ENCODE measurements around the gene SMYD5. TPM values are rescaled to one million over a fixed set of nuclear protein-coding genes. Genes with fewer than 3 reads are reported as not detected.
A peak's percentile ranks its signal among the peaks of the same experiment; 100 is the strongest.

The SMYD5 gene
- total RNA-seq, 1 donor from 2014 or later, result 56.7 TPM

DNA sequence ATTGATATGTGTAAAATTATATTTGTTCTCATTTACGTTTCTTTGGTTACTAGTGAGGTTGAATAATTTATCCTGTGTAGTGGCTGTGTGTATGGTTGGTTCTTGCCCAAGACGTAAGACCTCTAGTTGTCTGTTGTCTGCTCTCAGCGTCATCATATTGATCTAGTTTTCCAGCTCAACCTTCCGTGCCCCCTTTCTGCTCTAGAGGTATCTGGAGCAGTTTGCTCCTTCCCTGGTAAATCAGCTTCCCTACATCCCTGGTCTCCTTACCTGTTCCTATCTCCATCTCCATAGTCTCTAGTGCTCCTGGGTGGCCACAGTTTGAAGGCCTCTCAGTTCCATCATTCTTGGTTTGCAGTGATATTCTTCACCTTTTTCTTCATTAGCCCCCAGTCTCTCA is 1.2 kb downstream of the SMYD5 start:
- intact Hi-C loops (cut with micrococcal nuclease), result no loop called here
- no peaks in the 10 kb centered on the region for H3K27me3 Mint-ChIP-seq
- peak overlapping the region; percentile 42 for H3K27ac Mint-ChIP-seq
- H3K9me3 Mint-ChIP-seq, result no peaks in the 10 kb centered on the region
- peaks cover 3% of the 10 kb centered on the region for H3K36me3 Mint-ChIP-seq (ENCODE audit: low read depth)
- DNase-seq, result no peak
- H3K4me3 Mint-ChIP-seq, result peak overlapping the region; percentile 91
- H3K4me1 Mint-ChIP-seq, result peaks cover 22% of the 10 kb centered on the region

DNA sequence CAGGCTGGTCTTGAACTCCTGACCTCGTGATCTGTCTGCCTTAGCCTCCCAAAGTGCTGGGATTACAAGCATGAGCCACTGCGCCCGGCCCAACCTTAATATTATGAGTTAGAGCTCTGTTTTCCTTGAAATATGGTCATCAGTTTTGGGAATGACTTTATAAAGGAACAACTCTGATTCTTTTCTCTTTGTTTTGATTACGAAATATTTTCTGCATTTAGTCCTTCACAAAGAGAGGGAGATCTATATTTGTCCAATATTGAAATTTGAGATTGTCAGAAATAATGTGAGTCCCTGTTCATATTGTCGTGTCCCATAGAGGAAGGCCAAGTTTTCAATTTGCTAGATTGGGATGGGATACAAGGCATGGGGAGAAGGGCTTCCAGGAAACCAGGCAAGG is 3.1 kb downstream of the SMYD5 start:
- Mint-ChIP-seq H3K4me3 (no peak overlapping the region), H3K9me3 (no peaks in the 10 kb centered on the region), H3K27me3 (no peaks in the 10 kb centered on the region), H3K36me3 (ENCODE audit: low read depth) (peaks cover 14% of the 10 kb centered on the region), H3K27ac (no peak overlapping the region), H3K4me1 (peaks cover 22% of the 10 kb centered on the region)
- DNase-seq, result no peak
- intact Hi-C loops (cut with micrococcal nuclease), result no loop called here

DNA sequence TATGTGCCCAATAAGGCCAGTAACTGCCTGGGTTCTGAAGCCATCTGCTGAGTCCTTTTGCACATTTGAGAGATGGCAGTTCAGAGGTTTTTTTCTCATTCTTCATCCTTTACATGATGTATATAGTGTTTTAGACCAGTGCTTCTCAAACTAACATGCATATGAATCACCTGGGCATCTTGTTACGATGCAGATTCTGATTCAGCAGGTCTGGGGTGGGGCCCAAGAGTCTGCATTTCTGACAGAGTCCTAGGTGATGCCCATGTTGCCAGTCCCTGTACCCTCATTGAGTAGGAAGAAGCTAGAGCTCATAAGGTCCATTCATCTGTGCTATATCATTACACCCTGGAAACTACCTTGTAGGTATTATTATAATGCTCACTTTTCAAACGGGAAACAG is 3.8 kb downstream of the SMYD5 start:
- intact Hi-C loops (cut with micrococcal nuclease), result no loop called here
- no peaks in the 10 kb centered on the region for H3K9me3 Mint-ChIP-seq
- peaks cover 20% of the 10 kb centered on the region for H3K4me1 Mint-ChIP-seq
- H3K36me3 Mint-ChIP-seq (ENCODE audit: low read depth), result peaks cover 16% of the 10 kb centered on the region
- H3K4me3 Mint-ChIP-seq, result no peak overlapping the region
- H3K27ac Mint-ChIP-seq, result no peak overlapping the region
- no peak for DNase-seq
- no peaks in the 10 kb centered on the region for H3K27me3 Mint-ChIP-seq

DNA sequence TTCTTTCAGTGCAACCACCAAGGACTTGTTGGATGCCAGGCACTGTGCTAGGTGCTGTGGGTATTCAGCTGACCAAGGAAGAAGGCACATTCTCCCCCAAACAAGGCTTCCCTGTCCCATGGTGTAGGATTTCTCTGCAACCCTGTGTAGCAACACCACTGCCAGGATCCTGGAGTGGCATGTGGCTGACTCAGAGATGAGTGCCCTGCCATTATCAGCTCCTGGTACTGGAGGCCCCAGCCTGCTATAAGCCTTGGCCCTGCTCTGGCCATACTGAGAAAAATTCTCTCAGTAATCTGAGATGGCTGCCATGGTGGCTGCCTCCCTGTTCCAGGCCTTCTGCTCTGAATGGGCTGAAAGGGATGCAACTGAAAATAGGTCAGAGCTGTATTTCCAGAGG is 4.3 kb downstream of the SMYD5 start:
- intact Hi-C loops (cut with micrococcal nuclease), result no loop called here
- H3K4me1 Mint-ChIP-seq, result peaks cover 19% of the 10 kb centered on the region
- no peak overlapping the region for H3K4me3 Mint-ChIP-seq
- H3K27me3 Mint-ChIP-seq, result no peaks in the 10 kb centered on the region
- peaks cover 18% of the 10 kb centered on the region for H3K36me3 Mint-ChIP-seq (ENCODE audit: low read depth)
- no peak overlapping the region for H3K27ac Mint-ChIP-seq
- no peaks in the 10 kb centered on the region for H3K9me3 Mint-ChIP-seq
- no peak for DNase-seq

DNA sequence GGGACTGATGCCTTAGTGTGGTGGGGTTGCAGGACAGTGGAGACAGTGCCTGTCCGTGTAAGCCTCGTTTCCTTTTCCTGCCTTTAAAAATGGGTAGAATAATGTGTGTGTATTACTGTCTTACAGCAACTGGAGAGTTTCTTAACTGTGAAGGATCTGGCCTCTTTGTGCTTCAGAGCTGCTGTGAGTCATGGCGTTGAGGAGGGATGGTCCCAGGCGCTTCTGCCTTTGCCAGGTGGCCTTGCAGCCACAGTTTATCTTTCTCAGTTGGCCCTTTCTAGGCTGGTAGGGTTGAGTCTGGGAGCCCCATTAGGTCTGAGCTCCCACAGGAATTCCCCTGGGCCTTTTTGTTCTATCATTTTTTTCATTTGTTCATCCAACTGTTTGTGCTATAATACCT is 9.8 kb downstream of the SMYD5 start:
- Mint-ChIP-seq H3K27ac (no peak overlapping the region), H3K4me1 (peaks cover 5% of the 10 kb centered on the region), H3K4me3 (no peak overlapping the region), H3K27me3 (no peaks in the 10 kb centered on the region), H3K36me3 (ENCODE audit: low read depth) (peaks cover 33% of the 10 kb centered on the region), H3K9me3 (no peaks in the 10 kb centered on the region)
- intact Hi-C loops (cut with micrococcal nuclease), result no loop called here
- DNase-seq, result no peak

DNA sequence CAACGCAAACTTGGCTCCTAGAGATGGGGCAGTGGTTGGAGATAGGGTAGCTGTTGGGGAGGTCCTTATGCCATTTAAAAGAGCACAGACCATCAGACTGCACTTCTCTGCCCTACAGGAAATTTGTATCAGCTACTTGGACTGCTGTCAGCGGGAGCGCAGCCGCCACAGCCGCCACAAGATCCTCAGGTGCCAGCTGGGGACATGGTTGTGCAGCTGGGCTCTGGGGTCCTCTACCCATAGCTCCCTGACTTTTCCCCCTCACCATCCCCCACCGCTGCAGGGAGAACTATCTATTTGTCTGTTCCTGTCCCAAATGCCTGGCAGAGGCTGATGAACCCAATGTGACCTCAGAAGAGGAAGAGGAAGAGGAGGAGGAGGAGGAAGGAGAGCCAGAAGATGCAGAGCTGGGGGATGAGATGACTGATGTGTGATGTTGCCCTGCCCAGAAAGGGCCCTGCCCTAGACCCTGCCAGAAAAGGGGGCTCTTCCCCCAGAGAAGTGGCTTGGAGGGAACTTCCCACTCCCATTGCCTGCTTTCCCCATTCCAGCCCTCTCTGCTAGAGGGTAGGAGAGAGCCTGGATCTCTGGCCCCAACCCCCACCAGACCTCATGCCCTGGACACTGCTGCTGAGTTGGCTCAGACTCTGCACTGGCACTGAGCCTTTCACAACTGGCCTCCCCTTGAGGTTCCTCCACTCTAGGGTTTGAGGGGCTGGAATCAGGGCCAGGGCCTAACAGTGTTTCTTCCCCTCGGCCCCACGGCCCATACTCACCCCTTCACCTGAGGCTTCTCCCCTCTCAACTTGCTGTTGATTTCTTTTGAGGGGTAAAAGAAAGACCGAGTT is 11.7 kb downstream of the SMYD5 start:
- Mint-ChIP-seq H3K27ac (no peak overlapping the region), H3K4me1 (peaks cover 6% of the 10 kb centered on the region), H3K27me3 (no peaks in the 10 kb centered on the region), H3K36me3 (ENCODE audit: low read depth) (peaks cover 32% of the 10 kb centered on the region), H3K4me3 (no peak overlapping the region), H3K9me3 (no peaks in the 10 kb centered on the region)
- intact Hi-C loops (cut with micrococcal nuclease), result no loop called here
- DNase-seq, result no peak

DNA sequence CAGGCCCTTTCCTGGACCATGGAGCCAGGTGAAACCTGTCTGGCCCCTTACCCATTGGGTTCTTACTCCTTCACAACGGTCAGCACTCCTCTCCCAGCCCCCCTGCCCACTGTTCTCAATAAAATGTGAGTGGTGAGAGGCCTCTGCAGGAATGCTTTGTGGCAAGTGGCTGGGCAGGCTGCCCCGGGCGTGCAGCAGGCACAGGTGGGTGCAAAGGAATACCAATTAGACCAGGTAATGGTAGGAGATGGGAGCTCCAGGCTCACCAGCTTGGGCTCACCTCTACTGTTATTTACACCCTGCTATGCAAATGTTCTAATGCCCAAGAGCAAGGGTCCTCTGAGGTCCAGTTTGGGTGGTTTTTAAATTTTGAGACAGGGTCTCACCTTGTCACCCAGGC is 13.0 kb downstream of the SMYD5 start:
- peaks cover 11% of the 10 kb centered on the region for H3K4me1 Mint-ChIP-seq
- intact Hi-C loops (cut with micrococcal nuclease), result no loop called here
- H3K27ac Mint-ChIP-seq, result no peak overlapping the region
- H3K36me3 Mint-ChIP-seq (ENCODE audit: low read depth), result peaks cover 22% of the 10 kb centered on the region
- no peak overlapping the region for H3K4me3 Mint-ChIP-seq
- H3K9me3 Mint-ChIP-seq, result no peaks in the 10 kb centered on the region
- H3K27me3 Mint-ChIP-seq, result no peaks in the 10 kb centered on the region
- no peak for DNase-seq

DNA sequence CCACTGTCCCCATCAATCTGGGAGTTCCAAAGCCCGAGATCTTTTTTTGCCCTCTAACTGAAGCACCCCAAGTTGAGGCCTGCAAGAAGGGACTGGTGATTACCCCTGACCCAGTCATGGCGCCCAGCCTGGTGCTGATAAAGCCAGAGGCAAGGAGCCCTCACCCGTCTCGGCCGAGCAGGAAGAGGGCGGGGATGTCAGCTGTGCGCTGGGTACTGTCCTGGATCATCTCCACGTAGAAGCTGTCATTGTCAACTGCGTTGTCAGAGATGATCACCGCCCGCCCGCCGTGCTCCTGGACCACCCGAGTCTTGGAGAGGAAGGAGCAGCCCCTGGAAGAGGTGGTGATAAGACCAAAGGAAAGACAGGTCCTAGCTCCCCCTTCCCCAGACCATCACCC is 14.6 kb downstream of the SMYD5 start:
- Mint-ChIP-seq H3K4me1 (peaks cover 17% of the 10 kb centered on the region), H3K27ac (no peak overlapping the region), H3K36me3 (ENCODE audit: low read depth) (peaks cover 15% of the 10 kb centered on the region), H3K27me3 (no peaks in the 10 kb centered on the region), H3K9me3 (no peaks in the 10 kb centered on the region), H3K4me3 (no peak overlapping the region)
- intact Hi-C loops (cut with micrococcal nuclease), result no loop called here
- DNase-seq, result no peak

DNA sequence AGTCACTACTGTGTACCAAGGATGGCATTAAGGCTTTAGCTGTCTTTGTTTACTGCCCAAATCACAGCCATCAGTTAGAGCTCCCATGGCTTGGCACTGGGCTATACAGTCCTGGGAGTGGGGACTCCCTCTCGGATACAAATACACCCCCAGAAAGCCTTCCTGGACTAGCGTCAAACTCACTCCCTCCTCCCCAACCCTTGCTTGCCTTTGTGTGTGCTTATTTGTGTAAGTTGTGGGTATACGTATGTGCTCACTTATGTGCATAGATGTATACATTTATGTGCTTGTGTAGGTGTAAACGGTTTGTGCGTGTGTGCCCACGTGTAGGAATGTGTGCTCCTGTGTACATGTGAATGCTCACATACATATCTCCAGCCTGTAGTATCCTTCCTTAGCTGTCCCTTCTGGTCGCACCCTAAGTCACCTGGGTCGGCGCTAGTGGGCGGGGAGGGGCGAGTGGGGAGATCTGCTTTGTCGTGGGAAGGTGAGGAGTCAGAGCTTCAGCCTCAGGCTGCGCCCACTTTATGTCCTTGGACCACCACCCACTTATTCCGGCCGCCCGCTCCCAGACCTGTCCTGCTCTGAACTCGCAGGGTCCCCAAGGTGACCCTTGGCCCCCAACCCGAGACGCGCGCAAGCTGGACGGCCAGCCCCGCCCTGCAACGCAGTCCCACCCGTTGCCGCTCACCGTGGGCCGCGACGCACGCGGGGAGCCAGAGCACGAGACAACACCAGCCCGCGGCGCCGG is 18.5 kb downstream of the SMYD5 start:
- Mint-ChIP-seq H3K4me1 (peaks cover 33% of the 10 kb centered on the region), H3K27ac (peak overlapping the region; percentile 95), H3K4me3 (peak overlapping the region; percentile 94), H3K27me3 (no peaks in the 10 kb centered on the region), H3K36me3 (ENCODE audit: low read depth) (peaks cover 29% of the 10 kb centered on the region), H3K9me3 (no peaks in the 10 kb centered on the region)
- intact Hi-C loops (cut with micrococcal nuclease), result loop anchor here (1.0 to 5.0 kb wide), 5 partner anchors 18 to 1225 kb away; partner anchors contain the start of genes INO80B, RAB11FIP5, SMYD5 and TPRKB
- DNase-seq, result peak; percentile 62

DNA sequence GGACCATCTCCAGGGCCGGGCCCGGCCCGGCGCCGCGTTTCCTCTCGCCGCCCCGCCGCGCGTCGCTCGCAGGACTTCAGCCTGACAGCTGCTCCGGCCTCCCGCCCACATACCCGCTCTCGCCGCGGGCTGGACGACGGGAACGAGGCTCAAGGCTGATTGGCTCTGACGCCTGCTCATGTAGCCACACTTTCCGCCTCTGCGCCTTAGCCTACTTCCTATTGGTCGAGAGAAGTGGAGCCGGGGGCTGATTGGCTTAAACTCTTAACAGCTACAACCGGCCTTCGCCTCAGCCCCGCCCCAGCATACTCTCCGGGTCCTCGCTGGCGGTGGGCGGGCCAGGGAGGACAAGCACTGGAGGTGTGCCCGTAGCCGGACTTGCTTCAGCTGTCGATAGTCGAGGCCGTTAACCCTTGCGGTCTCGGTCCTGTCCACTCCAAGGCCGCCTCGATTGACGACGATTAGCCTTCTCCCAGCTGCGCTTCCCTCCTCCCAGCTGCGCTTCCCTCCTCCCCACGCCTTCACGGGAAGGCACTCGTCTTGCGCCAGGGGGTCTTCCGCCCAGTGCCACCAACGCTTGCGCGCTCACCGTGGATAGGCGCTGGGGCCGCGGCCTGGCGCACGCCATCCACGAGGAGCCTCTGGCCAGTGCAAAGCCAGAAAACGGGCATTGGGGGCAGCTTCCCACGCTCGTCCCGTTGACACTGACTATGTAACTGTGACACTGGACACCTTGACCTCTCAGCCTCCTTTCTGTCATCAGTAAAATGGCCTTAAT is 19.3 kb downstream of the SMYD5 start, which contains the start of gene PRADC1:
Gene PRADC1 (minus strand): TSS at position 86 of the 778 bp plus-strand sequence. CDS start 79 bp downstream, at position 7.
- intact Hi-C loops (cut with micrococcal nuclease), result loop anchor here (1.0 to 5.0 kb wide), 5 partner anchors 19 to 1224 kb away; partner anchors contain the start of genes INO80B, RAB11FIP5, SMYD5 and TPRKB
- peak within 1 kb of the TSS; percentile 94 for H3K4me3 Mint-ChIP-seq
- peak; percentile 99 for DNase-seq

DNA sequence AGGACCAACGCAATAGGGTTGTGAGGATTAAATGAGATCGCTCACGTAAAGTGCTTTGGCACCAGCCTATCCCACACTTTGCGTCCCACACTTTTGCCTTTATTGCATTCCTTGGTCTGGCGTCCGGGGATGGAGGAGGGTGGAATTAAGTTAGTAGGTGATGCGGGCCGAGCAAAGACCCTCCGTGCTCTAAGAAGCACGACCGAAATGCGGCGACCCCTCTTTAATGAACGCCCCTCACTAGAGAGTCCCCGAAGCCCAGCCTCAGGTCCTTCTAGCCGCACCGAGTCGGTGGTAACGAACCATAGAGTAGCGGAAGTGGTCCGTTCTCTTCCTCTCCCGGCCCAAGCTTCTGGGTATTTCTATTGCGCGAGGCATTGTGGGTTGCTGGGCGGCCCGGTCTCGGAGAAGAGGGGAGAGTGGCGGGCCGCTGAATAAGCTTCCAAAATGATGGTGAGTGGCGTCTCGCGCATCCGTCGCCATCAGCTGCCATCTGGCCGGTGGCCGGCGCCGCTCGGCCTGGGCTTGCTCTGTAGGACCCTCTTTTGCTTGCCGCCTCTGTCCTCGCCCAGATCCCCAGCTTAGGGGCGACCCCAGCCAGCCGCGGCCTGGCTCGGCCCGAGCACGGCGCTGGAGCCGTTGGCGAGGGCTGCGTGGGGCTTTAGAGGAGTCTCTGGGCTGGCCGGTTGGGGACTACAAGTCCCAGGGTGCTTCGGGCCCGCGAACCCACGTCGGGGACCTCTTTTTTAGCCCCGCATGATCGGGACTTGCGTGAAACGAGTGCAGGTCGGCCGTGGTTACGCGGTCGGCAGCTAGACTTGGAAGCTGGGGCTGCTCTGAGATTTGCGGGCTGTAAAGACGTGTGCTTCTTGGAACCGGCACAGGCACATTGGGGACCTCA is 20.1 kb downstream of the SMYD5 start, which contains the start of gene CCT7:
Gene CCT7 (plus strand): TSS at position 377 of the 901 bp plus-strand sequence. CDS start 71 bp downstream, at position 448.
- Mint-ChIP-seq H3K4me1 (peaks cover 40% of the 10 kb centered on the region), H3K36me3 (ENCODE audit: low read depth) (peaks cover 31% of the 10 kb centered on the region), H3K27ac (peak within 1 kb of the TSS; percentile 95), H3K9me3 (no peaks in the 10 kb centered on the region), H3K27me3 (no peaks in the 10 kb centered on the region), H3K4me3 (peak within 1 kb of the TSS; percentile 94)
- intact Hi-C loops (cut with micrococcal nuclease), result loop anchor here (1.0 to 5.0 kb wide), 10 partner anchors 20 to 1223 kb away; partner anchors contain the start of genes ALMS1, EGR4, FBXO41 and INO80B
- peak; percentile 96 for DNase-seq

More for the DNA sequence above, 19.3 kb downstream of the SMYD5 start, which contains the start of gene PRADC1:
- Mint-ChIP-seq H3K27me3 (no peaks in the 10 kb centered on the region), H3K36me3 (ENCODE audit: low read depth) (peaks cover 31% of the 10 kb centered on the region), H3K27ac (peak within 1 kb of the TSS; percentile 95), H3K9me3 (no peaks in the 10 kb centered on the region), H3K4me1 (peaks cover 36% of the 10 kb centered on the region)

DNA sequence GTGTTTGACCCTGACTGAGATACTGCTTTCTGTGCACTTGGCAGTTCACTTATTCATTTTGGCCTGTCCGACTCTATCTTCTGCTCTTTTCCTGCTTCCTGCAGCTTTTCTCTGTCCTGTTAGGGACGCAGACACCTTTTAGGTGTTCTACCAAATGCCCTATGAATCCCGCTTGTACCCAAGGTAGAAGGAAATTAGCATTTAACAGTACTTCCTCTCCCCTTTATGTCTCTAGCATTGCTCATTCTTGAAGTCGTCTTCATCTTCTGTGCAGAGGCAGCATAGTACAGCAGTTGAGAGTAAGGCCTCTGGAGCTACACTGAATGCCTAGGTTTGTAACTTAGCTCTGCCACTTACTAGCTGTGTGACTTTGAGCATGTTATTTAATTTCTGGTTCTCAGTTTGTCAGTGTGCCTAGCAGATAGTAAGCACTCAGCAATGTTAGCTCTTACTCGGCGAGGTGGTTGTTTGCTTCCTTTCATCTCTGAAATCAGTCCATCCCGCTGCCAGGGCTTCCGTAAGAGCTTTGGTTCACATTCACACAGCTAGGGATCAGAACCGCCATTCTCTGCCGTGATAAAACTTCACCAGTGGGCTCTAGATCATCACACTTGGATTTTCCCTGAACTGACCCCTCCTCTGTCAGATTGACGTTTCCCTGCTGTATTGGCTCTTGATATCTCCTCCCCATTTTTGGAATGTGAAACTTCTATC is 21.4 kb downstream of the SMYD5 start:
- peak overlapping the region; percentile 95 for H3K27ac Mint-ChIP-seq
- H3K36me3 Mint-ChIP-seq (ENCODE audit: low read depth), result peaks cover 35% of the 10 kb centered on the region
- no peak for DNase-seq
- intact Hi-C loops (cut with micrococcal nuclease), result loop anchor here (2.0 kb wide), 1 partner anchor 963 kb away; the partner anchor contains the start of gene MTHFD2
- peak overlapping the region; percentile 94 for H3K4me3 Mint-ChIP-seq
- no peaks in the 10 kb centered on the region for H3K27me3 Mint-ChIP-seq
- peaks cover 46% of the 10 kb centered on the region for H3K4me1 Mint-ChIP-seq
- no peaks in the 10 kb centered on the region for H3K9me3 Mint-ChIP-seq
